Smooth muscle cell (in vitro differentiated cells): ENCODE data around the gene DAGLB. TPM values are rescaled to one million over a fixed set of nuclear protein-coding genes. Genes with fewer than 3 reads are reported as not detected.
A peak's percentile ranks its signal among the peaks of the same experiment; 100 is the strongest.
"Not testable (repeated sequence)": the region's sequence is repeated elsewhere in the genome, so short reads cannot be mapped to it uniquely, and the experiment has no call there.

Experiments
- DNase-seq: peaks from one replicate; lab custom pipeline; 2025; ENCODE audit not compliant: unreplicated experiment; lab: John Stamatoyannopoulos, UW
- H2AFZ ChIP-seq: fragments of 200-600 bp; sonication (generic); 2 replicates; pipeline ENCODE4 v1.6.0; 2016; ENCODE audit warnings: antibody characterized with exemption, low read depth, mild to moderate bottlenecking
- H3F3A ChIP-seq: fragments of 200-600 bp; sonication (generic); 2 replicates; pipeline ENCODE4 v1.6.0; 2017; ENCODE audit warnings: antibody characterized with exemption, low read depth
- H3K27ac ChIP-seq: fragments of 200-600 bp; sonication (generic); 2 replicates; pipeline ENCODE4 v1.5.1; 2016; ENCODE audit warnings: low read depth, mild to moderate bottlenecking
- H3K27me3 ChIP-seq: fragments of 200-600 bp; sonication (generic); 2 replicates; pipeline ENCODE4 v1.6.1; 2016; ENCODE audit warnings: low read depth, mild to moderate bottlenecking
- H3K36me3 ChIP-seq: fragments of 200-600 bp; sonication (generic); 2 replicates; pipeline ENCODE4 v1.5.1; 2016; ENCODE audit warnings: low read depth
- H3K4me1 ChIP-seq: fragments of 200-600 bp; sonication (generic); 2 replicates; pipeline ENCODE4 v1.5.1; 2016; ENCODE audit warnings: low read depth
- H3K4me2 ChIP-seq: fragments of 200-600 bp; sonication (generic); 2 replicates; pipeline ENCODE4 v1.6.0; 2016; ENCODE audit warnings: mild to moderate bottlenecking
- H3K4me3 ChIP-seq: fragments of 200-600 bp; sonication (generic); 2 replicates; pipeline ENCODE4 v1.5.1; 2016; ENCODE audit warnings: mild to moderate bottlenecking
- H3K79me2 ChIP-seq: fragments of 200-600 bp; sonication (generic); 2 replicates; pipeline ENCODE4 v1.6.0; 2016; ENCODE audit warnings: low read depth, mild to moderate bottlenecking
- H3K9ac ChIP-seq: fragments of 200-600 bp; sonication (generic); 2 replicates; pipeline ENCODE4 v1.6.0; 2016; ENCODE audit warnings: low read depth
- H3K9me3 ChIP-seq: fragments of 200-600 bp; sonication (generic); replicated peaks from 2 replicates; pipeline ENCODE4 v1.5.1; 2016; ENCODE audit warnings: low read depth
- H4K20me1 ChIP-seq: fragments of 200-600 bp; sonication (generic); 2 replicates; pipeline ENCODE4 v1.6.0; 2016; ENCODE audit warnings: low read depth
- CTCF ChIP-seq: fragments of 200-600 bp; sonication (generic); IDR thresholded peaks from 2 replicates; pipeline ENCODE4 v1.5.1; 2017; ENCODE audit warnings: borderline replicate concordance, mild to moderate bottlenecking, antibody characterized with exemption; ENCODE audit not compliant: insufficient read depth, poor library complexity, severe bottlenecking
- WGBS: methylation state at CpG from one replicate; pipeline ENCODE4 v1.1.7; 2016; ENCODE audit warnings: low lambda C conversion rate; 5-methylcytosine and 5-hydroxymethylcytosine counted together
- polyA plus RNA-seq: library from polyadenylated mRNA; unstranded; fragments of >200 nt; fragmentation: Nextera tagmentation; extraction: Ambion mirVana; gene quantifications from 2 replicates; pipeline ENCODE4 v1.2.1, GENCODE V29; 2016
- total RNA-seq: library from RNA; depleted of rRNA; stranded (reverse); fragments of >200 nt; gene quantifications from 2 replicates; pipeline ENCODE4 v1.2.3, GENCODE V29; 2014

DAGLB gene
- total and polyA plus RNA-seq, 2 experiments from 2014 or later, result 14.1 to 21.3 TPM

GRCh38 chr7:6380310-6381095 is 67.3 kb downstream of the DAGLB start:
- Histone ChIP-seq H3K4me3 (no peak overlapping the region), H3K36me3 (no peaks in the 10 kb centered on the region), H3K79me2 (peaks cover 97% of the 10 kb centered on the region), H3K9ac (no peak overlapping the region), H3K4me2 (peak overlapping the region; percentile 45), H3K4me1 (peaks cover 14% of the 10 kb centered on the region), H3K27me3 (no peaks in the 10 kb centered on the region), H2AFZ (no peak overlapping the region), H3F3A (peaks cover 30% of the 10 kb centered on the region), H4K20me1 (peaks cover 99% of the 10 kb centered on the region), H3K9me3 (no peaks in the 10 kb centered on the region), H3K27ac (peak overlapping the region; percentile 68)
- 79% methylated on average over 3 of the region's 3 CpGs for WGBS
- TF ChIP-seq CTCF, result no peak
- no peak for DNase-seq

DNA sequence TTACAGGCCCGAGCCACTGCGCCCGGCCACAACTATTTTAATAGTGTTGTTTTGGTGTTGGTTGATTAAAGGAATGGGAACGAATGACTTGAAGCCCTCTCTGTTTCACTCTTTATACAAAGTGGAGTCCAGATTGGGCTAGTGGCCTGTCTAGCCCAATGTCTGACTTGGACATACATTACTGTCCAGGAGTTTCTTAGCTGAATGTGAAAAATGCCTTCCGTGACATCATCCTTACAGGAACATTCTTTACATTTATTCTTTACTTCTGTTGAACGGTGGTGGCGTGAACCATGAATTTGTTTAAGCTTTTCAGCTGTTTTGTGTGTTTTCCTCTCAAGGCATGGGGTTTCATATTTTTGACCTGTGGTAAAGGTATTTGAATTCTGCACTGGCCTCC is 67.9 kb downstream of the DAGLB start:
- DNase-seq, result no peak
- 59% methylated on average over 7 of the region's 7 CpGs for WGBS
- H3K79me2 ChIP-seq, result peaks cover 100% of the 10 kb centered on the region
- H3K4me3 ChIP-seq, result no peak overlapping the region
- peak overlapping the region; percentile 68 for H3K27ac ChIP-seq
- H3K9me3 ChIP-seq, result no peaks in the 10 kb centered on the region
- no peak for TF ChIP-seq CTCF
- H3K36me3 ChIP-seq, result no peaks in the 10 kb centered on the region
- H4K20me1 ChIP-seq, result peaks cover 100% of the 10 kb centered on the region
- no peak overlapping the region for H2AFZ ChIP-seq
- no peaks in the 10 kb centered on the region for H3K27me3 ChIP-seq
- H3K4me1 ChIP-seq, result peaks cover 10% of the 10 kb centered on the region
- no peak overlapping the region for H3K9ac ChIP-seq
- peaks cover 27% of the 10 kb centered on the region for H3F3A ChIP-seq
- peak overlapping the region; percentile 45 for H3K4me2 ChIP-seq

DNA sequence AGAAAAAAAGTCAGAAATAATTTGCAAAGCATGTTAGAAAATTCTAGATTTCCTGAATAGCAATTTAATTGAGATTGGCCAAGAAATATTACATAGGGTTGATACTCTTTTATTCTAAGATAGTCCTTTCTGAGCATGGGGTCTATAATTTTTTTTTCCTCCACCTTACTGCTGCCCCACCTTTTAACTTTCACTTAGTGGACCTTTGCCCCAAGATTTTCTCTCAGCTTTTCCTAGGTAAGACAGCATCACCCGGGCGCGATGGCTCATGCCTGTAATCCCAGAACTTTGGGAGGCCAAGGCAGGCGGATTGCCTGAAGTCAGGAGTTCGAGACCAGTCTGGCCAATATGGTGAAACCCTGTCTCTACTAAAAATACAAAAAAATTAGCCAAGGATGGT is 69.2 kb downstream of the DAGLB start:
- not testable (repeated sequence) for H3K4me3 ChIP-seq, H2AFZ ChIP-seq, DNase-seq, H3K27me3 ChIP-seq, H3K4me2 ChIP-seq, H3K4me1 ChIP-seq, H3K36me3 ChIP-seq, H3K9ac ChIP-seq, H3K9me3 ChIP-seq
- WGBS, result 99% methylated on average over 5 of the region's 5 CpGs
- H3K79me2 ChIP-seq, result peaks cover 88% of the 10 kb centered on the region
- H3K27ac ChIP-seq, result peak overlapping the region; percentile 23
- H4K20me1 ChIP-seq, result peaks cover 88% of the 10 kb centered on the region
- H3F3A ChIP-seq, result peaks cover 17% of the 10 kb centered on the region

GRCh38 chr7:6376820-6377219 is 70.9 kb downstream of the DAGLB start:
- H3K36me3 ChIP-seq, result no peaks in the 10 kb centered on the region
- 80% methylated on average over 7 of the region's 7 CpGs for WGBS
- TF ChIP-seq CTCF, result no peak
- no peak overlapping the region for H2AFZ ChIP-seq
- H3K4me2 ChIP-seq, result peak overlapping the region; percentile 89
- peaks cover 8% of the 10 kb centered on the region for H3K4me1 ChIP-seq
- peaks cover 8% of the 10 kb centered on the region for H3F3A ChIP-seq
- peaks cover 70% of the 10 kb centered on the region for H4K20me1 ChIP-seq
- peak overlapping the region; percentile 92 for H3K4me3 ChIP-seq
- H3K27me3 ChIP-seq, result no peaks in the 10 kb centered on the region
- H3K9ac ChIP-seq, result no peak overlapping the region
- H3K79me2 ChIP-seq, result peaks cover 71% of the 10 kb centered on the region
- no peak overlapping the region for H3K27ac ChIP-seq
- DNase-seq, result no peak
- no peaks in the 10 kb centered on the region for H3K9me3 ChIP-seq
